HepG2 (cell line): ENCODE results near the gene AFAP1L2. TPM values are rescaled to one million over a fixed set of nuclear protein-coding genes. Genes with fewer than 3 reads are reported as not detected.

Source experiments
- ATAC-seq: fragments of 200-7000 bp; cut with Tn5 transposase; 3 replicates; pipeline ENCODE4 v1.9.1; 2020; ENCODE audit warnings: mild to moderate bottlenecking, moderate library complexity
- BruUV-seq: library from RNA; stranded (reverse); fragments of 400-500 nt; replicated peaks from 2 replicates; lab custom pipeline; 2021; lab: Mats Ljungman, UMichigan
- CTCF ChIA-PET: fragments of 300-600 bp; formaldehyde crosslinking; extraction: SDS; loops from one replicate; lab custom pipeline; 2021; ENCODE audit warnings: low total read pairs, inconsistent platforms, low intra/inter-chr PET ratio; lab: Yijun Ruan, JAX
- POLR2A ChIA-PET: fragments of 350-600 bp; sonication (Branson Sonifier 250); formaldehyde crosslinking; loops from one replicate; lab custom pipeline; 2020; ENCODE audit warnings: antibody characterized with exemption, inconsistent platforms; lab: Yijun Ruan, JAX
- DNase-seq: peaks from one replicate; pipeline ENCODE4 v3.0.0-alpha.2; 2015; ENCODE audit warnings: low spot score
- FAIRE-seq: peaks from 3 replicates; lab custom pipeline; 2011; peaks lifted over from hg19 to GRCh38; lab: Jason Lieb, UNC
- H2AFZ ChIP-seq: one replicate; pipeline ENCODE4 v1.6.1; 2011; ENCODE audit warnings: low read length, inconsistent platforms
- H3K27ac ChIP-seq: fragments of 300-600 bp; 3 replicates; pipeline ENCODE4 v1.8.0; 2011; ENCODE audit warnings: mixed run types, mild to moderate bottlenecking, mixed read lengths, low read length, inconsistent platforms; ENCODE audit not compliant: insufficient read depth; ENCODE audit errors: extremely low read length
- H3K27me3 ChIP-seq, 2 experiments: fragments of 200-600 bp in 1 of 2; 2 replicates in 1 of 2; 3 replicates in 1 of 2; pipeline versions ENCODE4 v1.6.0 to v1.8.0; 2011; ENCODE audit warnings: low read length in 2 of 2, mild to moderate bottlenecking in 2 of 2, moderate library complexity in 2 of 2, inconsistent platforms in 1 of 2; ENCODE audit not compliant: insufficient read depth in 2 of 2, control insufficient read depth in 1 of 2
- H3K36me3 ChIP-seq, 2 experiments: fragments of 200-600 bp in 1 of 2; replicated peaks in 1 of 2; 2 replicates in 1 of 2; 3 replicates in 1 of 2; pipeline versions ENCODE4 v1.5.1 to v1.8.0; 2011; ENCODE audit warnings: low read length in 2 of 2, inconsistent platforms in 1 of 2; ENCODE audit not compliant: insufficient read depth in 2 of 2, control insufficient read depth in 1 of 2
- H3K4me1 ChIP-seq: 2 replicates; pipeline ENCODE4 v1.5.1; 2012; ENCODE audit warnings: low read length, inconsistent platforms; ENCODE audit not compliant: insufficient read depth
- H3K4me2 ChIP-seq: 2 replicates; pipeline ENCODE4 v1.6.0; 2011; ENCODE audit warnings: low read depth, low read length, inconsistent platforms
- H3K4me3 ChIP-seq, 3 experiments: fragments of 200-600 bp in 1 of 3; sonication (generic), shearing (Covaris generic) in 1 of 3; replicated peaks in 1 of 3; 2 replicates each; pipeline ENCODE4 v1.5.1; 2011 to 2016; ENCODE audit warnings: low read length in 3 of 3, inconsistent platforms in 2 of 3, low read depth in 2 of 3, mild to moderate bottlenecking in 2 of 3, control low read depth in 1 of 3, mixed read lengths in 1 of 3; ENCODE audit not compliant: insufficient read depth in 1 of 3
- H3K79me2 ChIP-seq: one replicate; pipeline ENCODE4 v1.6.1; 2011; ENCODE audit warnings: low read length, inconsistent platforms; ENCODE audit not compliant: insufficient read depth
- H3K9ac ChIP-seq: 2 replicates; pipeline ENCODE4 v1.6.0; 2011; ENCODE audit warnings: mild to moderate bottlenecking, low read depth, low read length, inconsistent platforms; ENCODE audit not compliant: insufficient read depth
- H3K9me3 ChIP-seq: 2 replicates; pipeline ENCODE4 v1.5.1; 2012; ENCODE audit warnings: mild to moderate bottlenecking, low read length
- H4K20me1 ChIP-seq: 2 replicates; pipeline ENCODE4 v1.6.0; 2011; ENCODE audit warnings: inconsistent platforms, mild to moderate bottlenecking, low read length, moderate library complexity; ENCODE audit not compliant: insufficient read depth
- CHCHD3 ChIP-seq: sonication (generic); formaldehyde crosslinking; IDR thresholded peaks from 2 replicates; pipeline ENCODE4 v1.8.0; 2022; ENCODE audit warnings: mild to moderate bottlenecking, missing genetic modification reagents, moderate library complexity
- ELF3 ChIP-seq: IDR thresholded peaks from 2 replicates; pipeline ENCODE4 v1.6.1; 2016; ENCODE audit warnings: missing genetic modification reagents, missing compliant biosample characterization
- GRHL1 ChIP-seq: sonication (generic); formaldehyde crosslinking; conservative IDR thresholded peaks from 2 replicates; pipeline ENCODE4 v1.8.0; 2022; ENCODE audit warnings: missing genetic modification reagents
- KLF12 ChIP-seq: sonication (generic); formaldehyde crosslinking; IDR thresholded peaks from 2 replicates; pipeline ENCODE4 v1.4.0; 2020; ENCODE audit warnings: missing genetic modification reagents, borderline replicate concordance
- MAZ ChIP-seq, 2 experiments: sonication (generic) in 1 of 2; formaldehyde crosslinking in 1 of 2; IDR thresholded peaks; 2 replicates each; pipeline versions ENCODE4 v1.5.0 to v1.6.1; 2012 to 2020; ENCODE audit warnings: low read depth in 2 of 2, mild to moderate bottlenecking in 2 of 2, borderline replicate concordance in 1 of 2, improper control_type of control experiment in 1 of 2, low read length in 1 of 2, missing genetic modification reagents in 1 of 2, moderate library complexity in 1 of 2
- PPARG ChIP-seq: conservative IDR thresholded peaks from 2 replicates; pipeline ENCODE4 v1.6.1; 2016; ENCODE audit warnings: missing biosample characterization, missing genetic modification reagents
- RFX5 ChIP-seq: IDR thresholded peaks from 2 replicates; pipeline ENCODE4 v1.6.1; 2011; ENCODE audit warnings: low read depth, low read length, improper control_type of control experiment
- ZBTB1 ChIP-seq: sonication (generic); formaldehyde crosslinking; IDR thresholded peaks from 2 replicates; pipeline ENCODE4 v1.4.0; 2020; ENCODE audit warnings: missing genetic modification reagents, borderline replicate concordance
- ZNF383 ChIP-seq: sonication (generic); formaldehyde crosslinking; IDR thresholded peaks from 2 replicates; pipeline ENCODE4 v1.4.0; 2020; ENCODE audit warnings: missing genetic modification reagents, mild to moderate bottlenecking, borderline replicate concordance
- ZNF543 ChIP-seq: sonication (generic); formaldehyde crosslinking; IDR thresholded peaks from 2 replicates; pipeline ENCODE4 v1.4.0; 2020; ENCODE audit warnings: mild to moderate bottlenecking, missing genetic modification reagents
- ZNF7 ChIP-seq: IDR thresholded peaks from 2 replicates; pipeline ENCODE4 v1.6.1; 2016; ENCODE audit warnings: missing biosample characterization, missing genetic modification reagents
- ZNF839 ChIP-seq: sonication (generic); formaldehyde crosslinking; IDR thresholded peaks from 2 replicates; pipeline ENCODE4 v1.4.0; 2020; ENCODE audit warnings: missing genetic modification reagents, mild to moderate bottlenecking, borderline replicate concordance
- WGBS: methylation state at CpG from one replicate; pipeline ENCODE4 v1.1.6; 2017; ENCODE audit warnings: low lambda C conversion rate; 5-methylcytosine and 5-hydroxymethylcytosine counted together
- in situ Hi-C: cut with HindIII; loops from 2 replicates; pipeline ENCODE4 v1.10.0; 2017; ENCODE audit warnings: low pct_unique_long_range_greater_than_20kb; ENCODE audit not compliant: extremely low pct_ligation_motif_present
- intact Hi-C: fragments of 100-400 bp; cut with micrococcal nuclease; formaldehyde crosslinking; loops from one replicate; pipeline ENCODE4 v1.10.0; 2022; ENCODE audit not compliant: unreplicated experiment
- polyA plus RNA-seq, 8 experiments: library from polyadenylated mRNA; depleted of rRNA in 3 of 8; stranded (reverse) in 7 of 8; unstranded in 1 of 8; fragments of >200 nt; fragmentation: Illumina TruSeq in 4 of 8; extraction: Trizol in 4 of 8; gene quantifications; 2 replicates each; pipeline versions ENCODE4 v1.2.1 to v1.2.3, GENCODE V29; 2011 to 2016; ENCODE audit warnings: low read depth in 4 of 8, missing spikeins in 1 of 8, mixed read lengths in 1 of 8; ENCODE audit not compliant: insufficient read depth in 1 of 8
- total RNA-seq, 5 experiments: library from RNA; depleted of rRNA; stranded (reverse); fragments of >200 nt; fragmentation: Illumina TruSeq; extraction: Trizol; gene quantifications; 2 replicates each; pipeline ENCODE4 v1.2.3, GENCODE V29; 2016; ENCODE audit warnings: low read depth in 1 of 5
- TF ChIP-seq, protein P1 (sequence below): IDR thresholded peaks from 2 replicates; pipeline ENCODE4 v1.4.0; 2020; ENCODE audit warnings: mild to moderate bottlenecking, missing genetic modification reagents

The AFAP1L2 gene
- total and polyA plus RNA-seq, 2 of the 13 experiments (the other 11 are each of a cell fraction or from before 2014, with no cell fraction given): not detected

GRCh38 chr10:114290038-114290437 is 114.3 kb downstream of the AFAP1L2 start:
- Histone ChIP-seq H3K4me1 (no peaks in the 10 kb centered on the region), H4K20me1 (no peaks in the 10 kb centered on the region), H3K27ac (no peak overlapping the region), H3K27me3 (peaks cover 1 to 22% of the 10 kb centered on the region in 2 experiments; a peak in 3 of 5 replicates), H3K79me2 (no peaks in the 10 kb centered on the region), H3K9me3 (peaks cover 2% of the 10 kb centered on the region), H3K9ac (no peak overlapping the region), H3K36me3 (no peaks in the 10 kb centered on the region), H3K4me3 (no peak overlapping the region), H3K4me2 (no peak overlapping the region), H2AFZ (no peak overlapping the region)
- POLR2A ChIA-PET: no interaction called here
- in situ Hi-C loops: no loop called here
- 100% methylated on average over 2 of the region's 10 CpGs for WGBS
- BruUV-seq: no TSS peak
- FAIRE-seq (no peak), DNase-seq (no peak), ATAC-seq (no peak)
- intact Hi-C loops: no loop called here
- no peak for TF ChIP-seq CHCHD3
- no peak for TF ChIP-seq RFX5
- no peak for TF ChIP-seq KLF12 (CRISPR knock-in tag)
- no peak for TF ChIP-seq ELF3 (CRISPR knock-in tag)
- no peak for TF ChIP-seq GRHL1 (CRISPR knock-in tag)
- no peak for TF ChIP-seq ZNF7 (CRISPR knock-in tag)
- TF ChIP-seq ZBTB1: no peak
- TF ChIP-seq ZNF839 (CRISPR knock-in tag): no peak
- TF ChIP-seq ZNF383: no peak
- TF ChIP-seq PPARG: no peak
- no peak for TF ChIP-seq ZNF543 (CRISPR knock-in tag)
- no peak for TF ChIP-seq MAZ (IDR thresholded peaks at IDR 0.05; ENCODE audit: borderline replicate concordance, low read depth, low read length)
- TF ChIP-seq MAZ (CRISPR knock-in tag; IDR thresholded peaks at IDR 0.05; ENCODE audit: low read depth): no peak
- TF ChIP-seq, protein P1, sequence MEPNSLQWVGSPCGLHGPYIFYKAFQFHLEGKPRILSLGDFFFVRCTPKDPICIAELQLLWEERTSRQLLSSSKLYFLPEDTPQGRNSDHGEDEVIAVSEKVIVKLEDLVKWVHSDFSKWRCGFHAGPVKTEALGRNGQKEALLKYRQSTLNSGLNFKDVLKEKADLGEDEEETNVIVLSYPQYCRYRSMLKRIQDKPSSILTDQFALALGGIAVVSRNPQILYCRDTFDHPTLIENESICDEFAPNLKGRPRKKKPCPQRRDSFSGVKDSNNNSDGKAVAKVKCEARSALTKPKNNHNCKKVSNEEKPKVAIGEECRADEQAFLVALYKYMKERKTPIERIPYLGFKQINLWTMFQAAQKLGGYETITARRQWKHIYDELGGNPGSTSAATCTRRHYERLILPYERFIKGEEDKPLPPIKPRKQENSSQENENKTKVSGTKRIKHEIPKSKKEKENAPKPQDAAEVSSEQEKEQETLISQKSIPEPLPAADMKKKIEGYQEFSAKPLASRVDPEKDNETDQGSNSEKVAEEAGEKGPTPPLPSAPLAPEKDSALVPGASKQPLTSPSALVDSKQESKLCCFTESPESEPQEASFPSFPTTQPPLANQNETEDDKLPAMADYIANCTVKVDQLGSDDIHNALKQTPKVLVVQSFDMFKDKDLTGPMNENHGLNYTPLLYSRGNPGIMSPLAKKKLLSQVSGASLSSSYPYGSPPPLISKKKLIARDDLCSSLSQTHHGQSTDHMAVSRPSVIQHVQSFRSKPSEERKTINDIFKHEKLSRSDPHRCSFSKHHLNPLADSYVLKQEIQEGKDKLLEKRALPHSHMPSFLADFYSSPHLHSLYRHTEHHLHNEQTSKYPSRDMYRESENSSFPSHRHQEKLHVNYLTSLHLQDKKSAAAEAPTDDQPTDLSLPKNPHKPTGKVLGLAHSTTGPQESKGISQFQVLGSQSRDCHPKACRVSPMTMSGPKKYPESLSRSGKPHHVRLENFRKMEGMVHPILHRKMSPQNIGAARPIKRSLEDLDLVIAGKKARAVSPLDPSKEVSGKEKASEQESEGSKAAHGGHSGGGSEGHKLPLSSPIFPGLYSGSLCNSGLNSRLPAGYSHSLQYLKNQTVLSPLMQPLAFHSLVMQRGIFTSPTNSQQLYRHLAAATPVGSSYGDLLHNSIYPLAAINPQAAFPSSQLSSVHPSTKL (CRISPR knock-in tag): no peak
- CTCF ChIA-PET: no interaction called here
